ENCODE results near the gene LRPAP1.

GRCh38 chr4:3525532-3526430 is 6.4 kb downstream of the LRPAP1 start:
- no peak for TF ChIP-seq CTCF (conservative IDR thresholded peaks at IDR 0.05; ENCODE audit: low read depth, low read length)
- no peak for TF ChIP-seq EZH2 (IDR thresholded peaks at IDR 0.05; ENCODE audit: borderline replicate concordance, low read depth, low read length, poor library complexity, severe bottlenecking)
